Trophoblast cell (in vitro differentiated cells and primary cell): ENCODE data around the gene CHEK2.

ENCODE experiments used
- DNase-seq, 2 donors: peaks; one replicate each; pipeline ENCODE4 v3.0.0-alpha.2; 2016
- H2AFZ ChIP-seq: 2 replicates; pipeline ENCODE4 v1.6.1; 2013; ENCODE audit warnings: low read length, moderate library complexity, mild to moderate bottlenecking; ENCODE audit not compliant: insufficient read depth, poor library complexity
- H2AK5ac ChIP-seq: 2 replicates; pipeline ENCODE4 v1.6.1; 2013; ENCODE audit warnings: mild to moderate bottlenecking, low read length
- H2BK120ac ChIP-seq: 2 replicates; pipeline ENCODE4 v1.6.1; 2013; ENCODE audit warnings: low read length, mild to moderate bottlenecking, moderate library complexity; ENCODE audit not compliant: insufficient read depth, poor library complexity
- H2BK12ac ChIP-seq: 2 replicates; pipeline ENCODE4 v1.6.1; 2013; ENCODE audit warnings: mild to moderate bottlenecking, low read length, moderate library complexity
- H2BK5ac ChIP-seq: 2 replicates; pipeline ENCODE4 v1.6.1; 2013; ENCODE audit warnings: low read length, low read depth, moderate library complexity, mild to moderate bottlenecking; ENCODE audit not compliant: poor library complexity
- H3K14ac ChIP-seq: 2 replicates; pipeline ENCODE4 v1.6.1; 2013; ENCODE audit warnings: mild to moderate bottlenecking, low read length
- H3K18ac ChIP-seq: 2 replicates; pipeline ENCODE4 v1.6.1; 2013; ENCODE audit warnings: mild to moderate bottlenecking, low read length
- H3K23ac ChIP-seq: 2 replicates; pipeline ENCODE4 v1.6.1; 2013; ENCODE audit warnings: low read length
- H3K27ac ChIP-seq: 2 replicates; pipeline ENCODE4 v1.5.1; 2013; ENCODE audit warnings: low read depth, mild to moderate bottlenecking, inconsistent platforms, low read length, moderate library complexity
- H3K27me3 ChIP-seq: 2 replicates; pipeline ENCODE4 v1.6.1; 2013; ENCODE audit warnings: inconsistent platforms, mild to moderate bottlenecking, low read length, moderate library complexity; ENCODE audit not compliant: insufficient read depth
- H3K36me3 ChIP-seq, 2 experiments: 1 replicate in 1 of 2; 2 replicates in 1 of 2; pipeline ENCODE4 v1.6.1; 2013; ENCODE audit warnings: low read length in 2 of 2, mild to moderate bottlenecking in 2 of 2, moderate library complexity in 1 of 2; ENCODE audit not compliant: insufficient read depth in 2 of 2, control insufficient read depth in 1 of 2
- H3K4ac ChIP-seq: 2 replicates; pipeline ENCODE4 v1.6.1; 2013; ENCODE audit warnings: low read depth, mild to moderate bottlenecking, low read length, moderate library complexity
- H3K4me1 ChIP-seq, 2 experiments: 1 replicate in 1 of 2; 2 replicates in 1 of 2; pipeline ENCODE4 v1.6.1; 2013; ENCODE audit warnings: low read length in 2 of 2, mild to moderate bottlenecking in 2 of 2, moderate library complexity in 1 of 2; ENCODE audit not compliant: insufficient read depth in 2 of 2, control insufficient read depth in 1 of 2
- H3K4me2 ChIP-seq: 2 replicates; pipeline ENCODE4 v1.6.1; 2013; ENCODE audit warnings: inconsistent platforms, mild to moderate bottlenecking, low read length, moderate library complexity
- H3K4me3 ChIP-seq: 2 replicates; pipeline ENCODE4 v1.5.1; 2013; ENCODE audit warnings: mild to moderate bottlenecking, low read depth, low read length, inconsistent platforms
- H3K79me1 ChIP-seq: one replicate; pipeline ENCODE4 v1.6.1; 2013; ENCODE audit warnings: low read length
- H3K79me2 ChIP-seq: 2 replicates; pipeline ENCODE4 v1.6.1; 2013; ENCODE audit warnings: low read length, mild to moderate bottlenecking; ENCODE audit not compliant: control insufficient read depth, insufficient read depth, poor library complexity
- H3K9ac ChIP-seq: 2 replicates; pipeline ENCODE4 v1.6.1; 2013; ENCODE audit warnings: mild to moderate bottlenecking, low read length
- H3K9me3 ChIP-seq: 2 replicates; pipeline ENCODE4 v1.6.1; 2013; ENCODE audit warnings: low read depth, mild to moderate bottlenecking, control low read depth, inconsistent platforms, low read length; ENCODE audit not compliant: insufficient read depth
- H4K12ac ChIP-seq: 2 replicates; pipeline ENCODE4 v1.6.1; 2013; ENCODE audit warnings: low read depth, mild to moderate bottlenecking, low read length, moderate library complexity
- H4K8ac ChIP-seq: 2 replicates; pipeline ENCODE4 v1.6.1; 2013; ENCODE audit warnings: low read depth, mild to moderate bottlenecking, low read length, moderate library complexity
- H4K91ac ChIP-seq: one replicate; pipeline ENCODE4 v1.6.1; 2013; ENCODE audit warnings: low read depth, mild to moderate bottlenecking, low read length, moderate library complexity
- WGBS: extraction: QIAGEN DNeasy Blood & Tissue Kit; methylation state at CpG from one replicate; pipeline ENCODE4 v1.1.7; 2013; ENCODE audit warnings: missing lambda C conversion rate; ENCODE audit not compliant: insufficient read length, insufficient coverage; ENCODE audit errors: extremely low coverage; 5-methylcytosine and 5-hydroxymethylcytosine counted together

The CHEK2 gene

GRCh38 chr22:28772633-28773460 lies 31.2 kb upstream of the CHEK2 start, which contains the start of gene CCDC117:
TSS of gene CCDC117 (plus strand) at chr22:28772695. CDS start at chr22:28772850, 155 bp downstream.
- peak within 1 kb of the TSS; percentile 89 for H3K18ac ChIP-seq
- peak within 1 kb of the TSS; percentile 94 for H2BK5ac ChIP-seq
- H3K79me1 ChIP-seq = peaks cover 6% of the 10 kb centered on the region
- H4K91ac ChIP-seq = peak within 1 kb of the TSS; percentile 94
- WGBS = no CpG with 5 or more reads among the region's 92 CpGs
- peak within 1 kb of the TSS; percentile 59 for H2AK5ac ChIP-seq
- peak within 1 kb of the TSS; percentile 77 for H3K4ac ChIP-seq
- no peaks in the 10 kb centered on the region for H3K4me1 ChIP-seq
- peak within 1 kb of the TSS; percentile 96 for H3K9ac ChIP-seq
- peak; percentile 92 to 95 for DNase-seq
- no peak within 1 kb of the TSS for H3K23ac ChIP-seq
- peak within 1 kb of the TSS; percentile 93 for H3K14ac ChIP-seq
- H4K12ac ChIP-seq = peak within 1 kb of the TSS; percentile 90
- H2BK12ac ChIP-seq = peak within 1 kb of the TSS; percentile 58
- H3K36me3 ChIP-seq = peaks cover 14 to 15% of the 10 kb centered on the region in 2 experiments
- H3K27me3 ChIP-seq = no peaks in the 10 kb centered on the region
- peak within 1 kb of the TSS; percentile 96 for H4K8ac ChIP-seq
- peak within 1 kb of the TSS; percentile 77 for H3K4me2 ChIP-seq
- peak within 1 kb of the TSS; percentile 93 for H2AFZ ChIP-seq
- H2BK120ac ChIP-seq = peak within 1 kb of the TSS; percentile 84
- H3K27ac ChIP-seq = peak within 1 kb of the TSS; percentile 96
- no peaks in the 10 kb centered on the region for H3K9me3 ChIP-seq
- peaks cover 6% of the 10 kb centered on the region for H3K79me2 ChIP-seq
- H3K4me3 ChIP-seq = peak within 1 kb of the TSS; percentile 94

- Histone ChIP-seq H3K9me3 (no peaks in the 10 kb centered on the region), H2BK120ac (no peak overlapping the region), H3K18ac (no peak overlapping the region), H3K79me2 (peaks cover 6% of the 10 kb centered on the region), H3K27ac (no peak overlapping the region), H3K23ac (no peak overlapping the region), H4K91ac (no peak overlapping the region), H3K14ac (no peak overlapping the region), H2BK12ac (peak overlapping the region; percentile 6), H3K36me3 (peaks cover 9 to 12% of the 10 kb centered on the region in 2 experiments), H2AK5ac (peak overlapping the region; percentile 59), H2AFZ (no peak overlapping the region), H3K4ac (no peak overlapping the region), H4K8ac (no peak overlapping the region), H4K12ac (no peak overlapping the region), H3K4me2 (no peak overlapping the region), H3K4me3 (no peak overlapping the region), H3K9ac (no peak overlapping the region), H3K4me1 (no peaks in the 10 kb centered on the region), H2BK5ac (no peak overlapping the region), H3K27me3 (no peaks in the 10 kb centered on the region), H3K79me1 (peaks cover 6% of the 10 kb centered on the region)
- no CpG with 5 or more reads among the region's 5 CpGs for WGBS
- no peak for DNase-seq
Measured at GRCh38 chr22:28771195-28771791, 29.7 kb upstream of the CHEK2 start.

GRCh38 chr22:28769394-28770085 lies 27.9 kb upstream of the CHEK2 start:
- no peak overlapping the region for H2BK5ac ChIP-seq
- no peak overlapping the region for H4K12ac ChIP-seq
- H3K4me3 ChIP-seq = no peak overlapping the region
- peaks cover 2 to 3% of the 10 kb centered on the region in 2 experiments for H3K36me3 ChIP-seq
- no peak overlapping the region for H3K4ac ChIP-seq
- no peak overlapping the region for H3K18ac ChIP-seq
- H3K27ac ChIP-seq = no peak overlapping the region
- no peak overlapping the region for H2BK120ac ChIP-seq
- no peak overlapping the region for H3K4me2 ChIP-seq
- H2BK12ac ChIP-seq = no peak overlapping the region
- no peak overlapping the region for H2AFZ ChIP-seq
- no peaks in the 10 kb centered on the region for H3K4me1 ChIP-seq
- no peaks in the 10 kb centered on the region for H3K9me3 ChIP-seq
- H3K79me2 ChIP-seq = peaks cover 6% of the 10 kb centered on the region
- no peak overlapping the region for H4K8ac ChIP-seq
- peaks cover 6% of the 10 kb centered on the region for H3K79me1 ChIP-seq
- no peak overlapping the region for H3K14ac ChIP-seq
- no peak overlapping the region for H3K23ac ChIP-seq
- no peak overlapping the region for H3K9ac ChIP-seq
- no peak overlapping the region for H2AK5ac ChIP-seq
- no peak overlapping the region for H4K91ac ChIP-seq
- no peak for DNase-seq
- no peaks in the 10 kb centered on the region for H3K27me3 ChIP-seq
- no CpG with 5 or more reads among the region's 14 CpGs for WGBS

GRCh38 chr22:28768701-28769393 lies 27.2 kb upstream of the CHEK2 start:
- H3K4me3 ChIP-seq = no peak overlapping the region
- no peak overlapping the region for H2BK12ac ChIP-seq
- H3K79me1 ChIP-seq = peaks cover 6% of the 10 kb centered on the region
- H4K91ac ChIP-seq = no peak overlapping the region
- no peaks in the 10 kb centered on the region for H3K27me3 ChIP-seq
- H3K23ac ChIP-seq = no peak overlapping the region
- no peak overlapping the region for H3K14ac ChIP-seq
- H3K9me3 ChIP-seq = no peaks in the 10 kb centered on the region
- no peak overlapping the region for H3K4ac ChIP-seq
- no CpG with 5 or more reads among the region's 6 CpGs for WGBS
- no peak overlapping the region for H4K8ac ChIP-seq
- H2BK5ac ChIP-seq = no peak overlapping the region
- no peak overlapping the region for H3K9ac ChIP-seq
- peaks cover 6% of the 10 kb centered on the region for H3K79me2 ChIP-seq
- no peaks in the 10 kb centered on the region for H3K36me3 ChIP-seq
- no peak overlapping the region for H2AK5ac ChIP-seq
- H3K4me1 ChIP-seq = no peaks in the 10 kb centered on the region
- H3K4me2 ChIP-seq = no peak overlapping the region
- no peak overlapping the region for H4K12ac ChIP-seq
- no peak overlapping the region for H3K27ac ChIP-seq
- no peak overlapping the region for H3K18ac ChIP-seq
- H2AFZ ChIP-seq = no peak overlapping the region
- no peak for DNase-seq
- no peak overlapping the region for H2BK120ac ChIP-seq
